Cardiac muscle cell (in vitro differentiated cells and primary cell): ENCODE data around the gene FAM81B. TPM values are rescaled to one million over a fixed set of nuclear protein-coding genes. Genes with fewer than 3 reads are reported as not detected.
"Not testable (repeated sequence)": the region's sequence is repeated elsewhere in the genome, so short reads cannot be mapped to it uniquely, and the experiment has no call there.

Experiments
- DNase-seq, 2 donors: peaks; one replicate each; pipeline versions ENCODE4 v3.0.0 to v3.0.0-alpha.2; 2010 to 2017; ENCODE audit warnings: low read depth in 1 of 2, low spot score in 1 of 2
- H3K27ac ChIP-seq: fragments of 200-600 bp; sonication (generic); 2 replicates; pipeline ENCODE4 v1.5.1; 2016
- H3K27me3 ChIP-seq: fragments of 200-600 bp; sonication (generic); 2 replicates; pipeline ENCODE4 v1.6.0; 2016; ENCODE audit warnings: control low read depth
- H3K36me3 ChIP-seq: fragments of 200-600 bp; sonication (generic); 2 replicates; pipeline ENCODE4 v1.5.1; 2016; ENCODE audit warnings: control low read depth
- H3K4me1 ChIP-seq: fragments of 200-600 bp; sonication (generic); 2 replicates; pipeline ENCODE4 v1.8.1; 2017; ENCODE audit warnings: low read depth, mild to moderate bottlenecking, mixed run types
- H3K4me3 ChIP-seq: fragments of 200-600 bp; sonication (generic); 2 replicates; pipeline ENCODE4 v1.5.1; 2016; ENCODE audit warnings: mild to moderate bottlenecking
- H3K9me3 ChIP-seq: fragments of 200-600 bp; sonication (generic); 2 replicates; pipeline ENCODE4 v1.5.1; 2017; ENCODE audit warnings: low read depth, mild to moderate bottlenecking, control low read depth
- CTCF ChIP-seq: IDR thresholded peaks from 2 replicates; pipeline ENCODE4 v1.5.1; 2012; ENCODE audit warnings: low read depth, mild to moderate bottlenecking, low read length
- polyA plus RNA-seq: library from polyadenylated mRNA; unstranded; fragments of >200 nt; fragmentation: Nextera tagmentation; extraction: Ambion mirVana; gene quantifications from 2 replicates; pipeline ENCODE4 v1.2.1, GENCODE V29; 2016
- total RNA-seq: library from RNA; depleted of rRNA; stranded (reverse); fragments of >200 nt; gene quantifications from 2 replicates; pipeline ENCODE4 v1.2.3, GENCODE V29; 2016

FAM81B gene
- total and polyA plus RNA-seq, 2 experiments from 2014 or later, result not detected

GRCh38 chr5:95379133-95379532 lies 12.0 kb upstream of the FAM81B start:
- no peaks in the 10 kb centered on the region for H3K9me3 ChIP-seq
- H3K4me1 ChIP-seq, result no peaks in the 10 kb centered on the region
- no peak for TF ChIP-seq CTCF
- H3K4me3 ChIP-seq, result no peak overlapping the region
- no peak for DNase-seq
- H3K36me3 ChIP-seq, result no peaks in the 10 kb centered on the region
- H3K27me3 ChIP-seq, result no peaks in the 10 kb centered on the region
- no peak overlapping the region for H3K27ac ChIP-seq

GRCh38 chr5:95380103-95380628 lies 11.0 kb upstream of the FAM81B start:
- no peak for TF ChIP-seq CTCF
- no peak for DNase-seq
- Histone ChIP-seq H3K4me3 (no peak overlapping the region), H3K27ac (no peak overlapping the region), H3K36me3 (no peaks in the 10 kb centered on the region), H3K27me3 (no peaks in the 10 kb centered on the region), H3K9me3 (no peaks in the 10 kb centered on the region), H3K4me1 (no peaks in the 10 kb centered on the region)

- H3K9me3 ChIP-seq, result no peaks in the 10 kb centered on the region
- H3K27ac ChIP-seq, result no peak overlapping the region
- H3K27me3 ChIP-seq, result no peaks in the 10 kb centered on the region
- DNase-seq, result no peak
- no peaks in the 10 kb centered on the region for H3K4me1 ChIP-seq
- no peak overlapping the region for H3K4me3 ChIP-seq
- no peak for TF ChIP-seq CTCF
- no peaks in the 10 kb centered on the region for H3K36me3 ChIP-seq
These were observed 8.4 kb upstream of the FAM81B start for GRCh38 chr5:95382801-95383200.

GRCh38 chr5:95384485-95385213 lies 6.5 kb upstream of the FAM81B start:
- H3K9me3 ChIP-seq, result no peaks in the 10 kb centered on the region
- no peaks in the 10 kb centered on the region for H3K4me1 ChIP-seq
- no peaks in the 10 kb centered on the region for H3K36me3 ChIP-seq
- no peak for TF ChIP-seq CTCF
- no peaks in the 10 kb centered on the region for H3K27me3 ChIP-seq
- no peak for DNase-seq
- no peak overlapping the region for H3K27ac ChIP-seq
- no peak overlapping the region for H3K4me3 ChIP-seq

- DNase-seq, result no peak
- Histone ChIP-seq H3K27ac (no peak overlapping the region), H3K4me1 (no peaks in the 10 kb centered on the region), H3K9me3 (no peaks in the 10 kb centered on the region), H3K27me3 (no peaks in the 10 kb centered on the region), H3K4me3 (no peak overlapping the region), H3K36me3 (no peaks in the 10 kb centered on the region)
- no peak for TF ChIP-seq CTCF
These were observed 5.8 kb upstream of the FAM81B start for GRCh38 chr5:95385334-95385733.

GRCh38 chr5:95391965-95392364 lies 799 bp downstream of the FAM81B start:
- not testable (repeated sequence) for DNase-seq, H3K36me3 ChIP-seq, H3K27ac ChIP-seq, H3K4me1 ChIP-seq, H3K9me3 ChIP-seq, H3K27me3 ChIP-seq, H3K4me3 ChIP-seq
